Gastrocnemius medialis (tissue), 4 donors: ENCODE data around the gene CTU1. TPM values are rescaled to one million over a fixed set of nuclear protein-coding genes. Genes with fewer than 3 reads are reported as not detected.
A peak's percentile ranks its signal among the peaks of the same experiment; 100 is the strongest.

Source experiments
- ATAC-seq, 2 donors: fragments of 150-250 bp; one replicate each; pipeline ENCODE4 v1.9.1; 2016
- DNase-seq, 2 donors: peaks; one replicate each; pipeline ENCODE4 v3.0.0-alpha.2; 2019
- H3K27ac ChIP-seq, 4 donors: fragments of 200-600 bp; sonication (generic); 1 replicate in 1 of 4; 2 replicates in 3 of 4; pipeline ENCODE4 v1.5.1; 2016 to 2018; ENCODE audit warnings: mild to moderate bottlenecking in 2 of 4, moderate library complexity in 1 of 4
- H3K27me3 ChIP-seq, 3 donors: fragments of 200-600 bp; sonication (generic) in 2 of 3; 1 replicate in 1 of 3; 2 replicates in 2 of 3; pipeline versions ENCODE4 v1.5.1 to v1.6.0; 2016 to 2019; ENCODE audit warnings: mild to moderate bottlenecking in 1 of 3, moderate library complexity in 1 of 3
- H3K36me3 ChIP-seq, 2 donors: fragments of 200-600 bp; sonication (generic) in 1 of 2; one replicate each; pipeline ENCODE4 v1.5.1; 2017 to 2018
- H3K4me1 ChIP-seq, 2 donors: fragments of 200-600 bp; sonication (generic) in 1 of 2; one replicate each; pipeline ENCODE4 v1.5.1; 2016 to 2017; ENCODE audit warnings: mild to moderate bottlenecking in 2 of 2
- H3K4me3 ChIP-seq, 4 donors: fragments of 200-600 bp; sonication (generic) in 3 of 4; 1 replicate in 1 of 4; 2 replicates in 3 of 4; pipeline ENCODE4 v1.5.1; 2016 to 2019; ENCODE audit warnings: mild to moderate bottlenecking in 2 of 4
- H3K9me3 ChIP-seq, 3 donors: fragments of 200-600 bp; sonication (generic) in 2 of 3; 1 replicate in 1 of 3; 2 replicates in 2 of 3; pipeline ENCODE4 v1.5.1; 2016 to 2019
- POLR2A ChIP-seq, 2 donors: fragments of 450-650 bp; IDR thresholded peaks; one replicate each; pipeline ENCODE4 v1.6.1; 2017; ENCODE audit warnings: antibody characterized with exemption in 2 of 2, mild to moderate bottlenecking in 2 of 2, moderate library complexity in 2 of 2
- in situ Hi-C, 4 donors: fragments of 200-750 bp; cut with MboI; loops; one replicate each; pipeline versions ENCODE4 v1.15.0 to v1.8.0; 2017; ENCODE audit warnings: low sequenced_read_pairs in 4 of 4
- intact Hi-C: fragments of 100-400 bp; cut with DNase I; formaldehyde crosslinking; loops from one replicate; pipeline ENCODE4 v1.15.1; 2023; ENCODE audit warnings: low total_unique reads
- total RNA-seq, 4 donors: library from RNA; depleted of rRNA; stranded (reverse); fragments of >200 nt; gene quantifications; one replicate each; pipeline versions ENCODE4 v1.1.0 to v1.2.3, GENCODE V29; 2016
- TF ChIP-seq, protein P1 (sequence below), 5 experiments: fragments of 450-650 bp in 3 of 5; fragments of 200-600 bp in 2 of 5; sonication (generic) in 2 of 5; IDR thresholded peaks in 4 of 5; conservative IDR thresholded peaks in 1 of 5; 1 replicate in 4 of 5; 2 replicates in 1 of 5; pipeline ENCODE4 v1.5.1; 2016 to 2019; ENCODE audit warnings: antibody characterized with exemption in 5 of 5, mild to moderate bottlenecking in 3 of 5, moderate library complexity in 3 of 5

CTU1 gene
- total RNA-seq, result 10 to 100 TPM in 2 of 4 donors, 1 to 10 TPM in 2; 5.8 to 11.9 (median 9.3) TPM

- in situ Hi-C loops (loop anchor here (5.0 to 25.0 kb wide), 3 partner anchors 479 to 497 kb away; no protein-coding TSS in a partner anchor), intact Hi-C loops (loop anchor here (1.0 to 10.0 kb wide), 4 partner anchors 259 to 486 kb away; partner anchors contain the start of genes CLDND2, ETFB and ZNF175)
- Histone ChIP-seq H3K9me3 (no peaks in the 10 kb centered on the region), H3K4me1 (peaks cover 8 to 14% of the 10 kb centered on the region in 2 donors), H3K4me3 (peak within 1 kb of the TSS; percentile 65 to 87 (median 76)), H3K36me3 (peaks cover 0 to 5% of the 10 kb centered on the region in 2 donors), H3K27ac (peak within 1 kb of the TSS; percentile 68 to 77 (median 74)), H3K27me3 (no peaks in the 10 kb centered on the region)
- DNase-seq (peak; percentile 98 to 99), ATAC-seq (peak; percentile 100)
- TF ChIP-seq, protein P1, sequence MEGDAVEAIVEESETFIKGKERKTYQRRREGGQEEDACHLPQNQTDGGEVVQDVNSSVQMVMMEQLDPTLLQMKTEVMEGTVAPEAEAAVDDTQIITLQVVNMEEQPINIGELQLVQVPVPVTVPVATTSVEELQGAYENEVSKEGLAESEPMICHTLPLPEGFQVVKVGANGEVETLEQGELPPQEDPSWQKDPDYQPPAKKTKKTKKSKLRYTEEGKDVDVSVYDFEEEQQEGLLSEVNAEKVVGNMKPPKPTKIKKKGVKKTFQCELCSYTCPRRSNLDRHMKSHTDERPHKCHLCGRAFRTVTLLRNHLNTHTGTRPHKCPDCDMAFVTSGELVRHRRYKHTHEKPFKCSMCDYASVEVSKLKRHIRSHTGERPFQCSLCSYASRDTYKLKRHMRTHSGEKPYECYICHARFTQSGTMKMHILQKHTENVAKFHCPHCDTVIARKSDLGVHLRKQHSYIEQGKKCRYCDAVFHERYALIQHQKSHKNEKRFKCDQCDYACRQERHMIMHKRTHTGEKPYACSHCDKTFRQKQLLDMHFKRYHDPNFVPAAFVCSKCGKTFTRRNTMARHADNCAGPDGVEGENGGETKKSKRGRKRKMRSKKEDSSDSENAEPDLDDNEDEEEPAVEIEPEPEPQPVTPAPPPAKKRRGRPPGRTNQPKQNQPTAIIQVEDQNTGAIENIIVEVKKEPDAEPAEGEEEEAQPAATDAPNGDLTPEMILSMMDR (IDR thresholded peaks at IDR 0.05 in 4 of 5, conservative IDR thresholded peaks at IDR 0.05 in 1 of 5), result peak in 2 of 5 experiments; percentile 24 to 26
- peak; percentile 34 to 63 for TF ChIP-seq POLR2A (IDR thresholded peaks at IDR 0.05)
These were observed at the start of gene CTU1 for GRCh38 chr19:51108066-51108804. CTU1 (minus strand) TSS chr19:51108409; CDS start chr19:51104569, 3,840 bp downstream.

- Histone ChIP-seq H3K4me1 (no peaks in the 10 kb centered on the region), H3K27ac (no peak overlapping the region), H3K36me3 (no peaks in the 10 kb centered on the region), H3K27me3 (no peaks in the 10 kb centered on the region), H3K4me3 (no peak overlapping the region), H3K9me3 (no peaks in the 10 kb centered on the region)
- DNase-seq (no peak), ATAC-seq (no peak)
- intact Hi-C loops, result no loop called here
- TF ChIP-seq, protein P1 (IDR thresholded peaks at IDR 0.05 in 4 of 5, conservative IDR thresholded peaks at IDR 0.05 in 1 of 5), result no peak
- no peak for TF ChIP-seq POLR2A (IDR thresholded peaks at IDR 0.05)
- in situ Hi-C loops, result no loop called here
These were observed 49.1 kb upstream of the CTU1 start for GRCh38 chr19:51157265-51157664.

- intact Hi-C loops, result no loop called here
- Histone ChIP-seq H3K4me3 (no peak overlapping the region), H3K27ac (no peak overlapping the region), H3K27me3 (no peaks in the 10 kb centered on the region), H3K9me3 (no peaks in the 10 kb centered on the region), H3K36me3 (no peaks in the 10 kb centered on the region), H3K4me1 (no peaks in the 10 kb centered on the region)
- TF ChIP-seq, protein P1 (IDR thresholded peaks at IDR 0.05 in 4 of 5, conservative IDR thresholded peaks at IDR 0.05 in 1 of 5), result no peak
- TF ChIP-seq POLR2A (IDR thresholded peaks at IDR 0.05), result no peak
- in situ Hi-C loops, result no loop called here
- DNase-seq (no peak), ATAC-seq (no peak)
These were observed 48.5 kb upstream of the CTU1 start for GRCh38 chr19:51156710-51157109.

- intact Hi-C loops, result no loop called here
- no peak for ATAC-seq
These were observed 42.4 kb upstream of the CTU1 start for GRCh38 chr19:51150627-51151026.

More at GRCh38 chr19:51150627-51151026, 42.4 kb upstream of the CTU1 start:
- in situ Hi-C loops, result no loop called here
- no peak overlapping the region for H3K4me3 ChIP-seq
- no peaks in the 10 kb centered on the region for H3K36me3 ChIP-seq
- no peaks in the 10 kb centered on the region for H3K9me3 ChIP-seq
- H3K27me3 ChIP-seq, result no peaks in the 10 kb centered on the region
- no peak overlapping the region for H3K27ac ChIP-seq
- TF ChIP-seq, protein P1 (IDR thresholded peaks at IDR 0.05 in 4 of 5, conservative IDR thresholded peaks at IDR 0.05 in 1 of 5), result no peak
- TF ChIP-seq POLR2A (IDR thresholded peaks at IDR 0.05), result no peak
- DNase-seq, result no peak
- H3K4me1 ChIP-seq, result no peaks in the 10 kb centered on the region
